ENCODE measurements around the gene GDI1.
"Not testable (repeated sequence)": the region's sequence is repeated elsewhere in the genome, so short reads cannot be mapped to it uniquely, and the experiment has no call there.

GDI1 gene

GRCh38 chrX:154436983-154437752, at the start of gene GDI1:
GDI1 (plus strand) TSS chrX:154437154; CDS start chrX:154437255, 101 bp downstream.
- DNase-seq = peak; percentile 22

- not testable (repeated sequence) for DNase-seq
These were observed 48.9 kb upstream of the GDI1 start for GRCh38 chrX:154388094-154388493.

GRCh38 chrX:154388649-154389048, 48.3 kb upstream of the GDI1 start:
- DNase-seq = not testable (repeated sequence)

GRCh38 chrX:154389812-154390747, 46.9 kb upstream of the GDI1 start:
- DNase-seq = not testable (repeated sequence)

GRCh38 chrX:154396363-154396762, 40.6 kb upstream of the GDI1 start:
- not testable (repeated sequence) for DNase-seq

- DNase-seq = peak; percentile 45
These were observed 39.7 kb upstream of the GDI1 start for GRCh38 chrX:154396973-154397887.

- peak; percentile 79 for DNase-seq
These were observed 38.9 kb upstream of the GDI1 start, which contains the start of gene RPL10 for GRCh38 chrX:154397888-154398667. RPL10 (plus strand) TSS chrX:154398377; CDS start chrX:154398520, 143 bp downstream.

GRCh38 chrX:154398668-154399526, 38.1 kb upstream of the GDI1 start:
- DNase-seq = peak; percentile 37

GRCh38 chrX:154399527-154400368, 37.2 kb upstream of the GDI1 start:
- no peak for DNase-seq

GRCh38 chrX:154400369-154400817, 36.6 kb upstream of the GDI1 start:
- not testable (repeated sequence) for DNase-seq

GRCh38 chrX:154401045-154401799, 35.7 kb upstream of the GDI1 start:
- DNase-seq = no peak

- no peak for DNase-seq
These were observed 34.9 kb upstream of the GDI1 start for GRCh38 chrX:154401918-154402621.

- DNase-seq = no peak
These were observed 34.3 kb upstream of the GDI1 start for GRCh38 chrX:154402622-154403127.

- DNase-seq = no peak
These were observed 33.8 kb upstream of the GDI1 start for GRCh38 chrX:154403192-154403591.

GRCh38 chrX:154403858-154404257, 33.1 kb upstream of the GDI1 start:
- no peak for DNase-seq

GRCh38 chrX:154404625-154405192, 32.2 kb upstream of the GDI1 start:
- DNase-seq = no peak

- no peak for DNase-seq
These were observed 28.2 kb upstream of the GDI1 start for GRCh38 chrX:154408659-154409221.
